Omental fat pad (tissue), 4 donors: ENCODE data around the gene PDE8A. TPM values are rescaled to one million over a fixed set of nuclear protein-coding genes. Genes with fewer than 3 reads are reported as not detected.

Experiments used
- ATAC-seq: fragments of 150-250 bp; one replicate; pipeline ENCODE4 v1.9.1; 2016; ENCODE audit warnings: mild to moderate bottlenecking, moderate library complexity; ENCODE audit not compliant: low FRiP score
- DNase-seq: peaks from one replicate; pipeline ENCODE4 v3.0.0-alpha.2; 2019; ENCODE audit warnings: low spot score
- CTCF ChIP-seq, 3 donors: fragments of 450-650 bp; IDR thresholded peaks; one replicate each; pipeline ENCODE4 v1.5.1; 2016 to 2017; ENCODE audit warnings: antibody characterized with exemption in 3 of 3, mild to moderate bottlenecking in 3 of 3, moderate library complexity in 2 of 3
- total RNA-seq, 4 donors: library from RNA; depleted of rRNA; stranded (reverse); fragments of >200 nt; gene quantifications; one replicate each; pipeline ENCODE4 v1.1.0, GENCODE V29; 2016

Gene PDE8A
- total RNA-seq, 4 donors from 2014 or later: 61.0 to 86.5 (median 79.0) TPM

- no peak for TF ChIP-seq CTCF (IDR thresholded peaks at IDR 0.05)
- DNase-seq (no peak), ATAC-seq (no peak)
Observed at GRCh38 chr15:85120351-85121113, 138.9 kb downstream of the PDE8A start.

- no peak for DNase-seq
- no peak for ATAC-seq
- TF ChIP-seq CTCF (IDR thresholded peaks at IDR 0.05): no peak
Observed at GRCh38 chr15:85124173-85124572, 142.5 kb downstream of the PDE8A start.

- no peak for TF ChIP-seq CTCF (IDR thresholded peaks at IDR 0.05)
- ATAC-seq: peak; percentile 71
- no peak for DNase-seq
Observed at GRCh38 chr15:85125056-85125661, 143.5 kb downstream of the PDE8A start.

- no peak for DNase-seq
- ATAC-seq: no peak
- TF ChIP-seq CTCF (IDR thresholded peaks at IDR 0.05): no peak
Observed at GRCh38 chr15:85128621-85129020, 147.0 kb downstream of the PDE8A start.

GRCh38 chr15:85129881-85130280 is 148.2 kb downstream of the PDE8A start:
- no peak for ATAC-seq
- no peak for TF ChIP-seq CTCF (IDR thresholded peaks at IDR 0.05)
- DNase-seq: no peak

- TF ChIP-seq CTCF (IDR thresholded peaks at IDR 0.05): no peak
- DNase-seq (no peak), ATAC-seq (no peak)
Observed at GRCh38 chr15:85131915-85132314, 150.3 kb downstream of the PDE8A start.

- TF ChIP-seq CTCF (IDR thresholded peaks at IDR 0.05): no peak
- ATAC-seq: no peak
- no peak for DNase-seq
Observed at GRCh38 chr15:85133709-85134108, 152.1 kb downstream of the PDE8A start.
